AG09309 (cell line): ENCODE data around the gene MAP1S.

Experiments
- DNase-seq: peaks from one replicate; pipeline ENCODE4 v3.0.0-alpha.2; 2010; ENCODE audit warnings: low read depth
- H3K4me3 ChIP-seq: 2 replicates; pipeline ENCODE4 v1.5.1; 2011; ENCODE audit warnings: mild to moderate bottlenecking, low read depth, low read length, moderate library complexity; ENCODE audit not compliant: control insufficient read depth
- TF ChIP-seq, protein P1 (sequence below): IDR thresholded peaks from 2 replicates; pipeline ENCODE4 v1.5.1; 2011; ENCODE audit warnings: mild to moderate bottlenecking, low read depth, low read length, inconsistent platforms; ENCODE audit not compliant: insufficient read depth, control insufficient read depth; ENCODE audit errors: missing control alignments

The MAP1S gene

DNA sequence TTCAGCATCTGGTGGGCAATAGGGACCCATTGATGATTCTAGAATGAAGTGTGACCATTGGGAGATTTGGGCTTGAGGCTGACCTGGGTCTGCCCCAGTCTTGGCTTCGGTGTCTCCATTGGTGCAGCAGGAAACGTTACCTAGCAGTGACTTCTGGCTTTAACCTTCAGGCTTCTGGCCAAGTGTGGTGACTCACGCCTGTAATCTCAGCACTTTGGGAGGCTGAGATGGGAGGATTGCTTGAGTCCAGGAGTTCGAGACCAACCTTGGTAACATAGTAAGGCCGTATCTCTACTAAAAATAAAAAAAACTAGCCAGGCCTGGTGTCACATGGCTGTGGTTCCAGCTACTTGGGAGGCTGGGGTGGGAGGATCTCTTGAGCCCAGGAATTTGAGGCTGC lies 39.2 kb downstream of the MAP1S start:
- DNase-seq, result no peak
- TF ChIP-seq, protein P1, sequence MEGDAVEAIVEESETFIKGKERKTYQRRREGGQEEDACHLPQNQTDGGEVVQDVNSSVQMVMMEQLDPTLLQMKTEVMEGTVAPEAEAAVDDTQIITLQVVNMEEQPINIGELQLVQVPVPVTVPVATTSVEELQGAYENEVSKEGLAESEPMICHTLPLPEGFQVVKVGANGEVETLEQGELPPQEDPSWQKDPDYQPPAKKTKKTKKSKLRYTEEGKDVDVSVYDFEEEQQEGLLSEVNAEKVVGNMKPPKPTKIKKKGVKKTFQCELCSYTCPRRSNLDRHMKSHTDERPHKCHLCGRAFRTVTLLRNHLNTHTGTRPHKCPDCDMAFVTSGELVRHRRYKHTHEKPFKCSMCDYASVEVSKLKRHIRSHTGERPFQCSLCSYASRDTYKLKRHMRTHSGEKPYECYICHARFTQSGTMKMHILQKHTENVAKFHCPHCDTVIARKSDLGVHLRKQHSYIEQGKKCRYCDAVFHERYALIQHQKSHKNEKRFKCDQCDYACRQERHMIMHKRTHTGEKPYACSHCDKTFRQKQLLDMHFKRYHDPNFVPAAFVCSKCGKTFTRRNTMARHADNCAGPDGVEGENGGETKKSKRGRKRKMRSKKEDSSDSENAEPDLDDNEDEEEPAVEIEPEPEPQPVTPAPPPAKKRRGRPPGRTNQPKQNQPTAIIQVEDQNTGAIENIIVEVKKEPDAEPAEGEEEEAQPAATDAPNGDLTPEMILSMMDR, result no peak
- H3K4me3 ChIP-seq, result no peak overlapping the region

DNA sequence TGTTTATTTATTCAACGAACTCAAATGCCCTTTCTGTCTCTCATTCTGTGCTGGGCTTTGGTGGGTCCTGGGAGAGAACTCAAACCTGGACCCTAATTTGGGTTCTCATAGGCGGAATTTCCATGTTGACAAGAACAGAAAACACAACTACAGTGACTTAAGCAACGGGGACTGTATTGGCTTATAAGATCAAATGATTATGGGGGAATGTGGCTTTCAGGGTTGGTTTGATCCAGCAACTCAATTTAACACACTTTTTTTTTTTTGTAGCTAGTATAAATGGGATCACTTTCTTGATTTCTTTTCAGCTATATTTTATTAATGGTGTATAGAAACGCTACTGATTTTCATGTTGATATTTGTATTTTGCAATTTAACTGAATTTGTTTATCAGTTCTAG lies 41.9 kb downstream of the MAP1S start:
- TF ChIP-seq, protein P1, result no peak
- DNase-seq, result no peak
- H3K4me3 ChIP-seq, result no peak overlapping the region

DNA sequence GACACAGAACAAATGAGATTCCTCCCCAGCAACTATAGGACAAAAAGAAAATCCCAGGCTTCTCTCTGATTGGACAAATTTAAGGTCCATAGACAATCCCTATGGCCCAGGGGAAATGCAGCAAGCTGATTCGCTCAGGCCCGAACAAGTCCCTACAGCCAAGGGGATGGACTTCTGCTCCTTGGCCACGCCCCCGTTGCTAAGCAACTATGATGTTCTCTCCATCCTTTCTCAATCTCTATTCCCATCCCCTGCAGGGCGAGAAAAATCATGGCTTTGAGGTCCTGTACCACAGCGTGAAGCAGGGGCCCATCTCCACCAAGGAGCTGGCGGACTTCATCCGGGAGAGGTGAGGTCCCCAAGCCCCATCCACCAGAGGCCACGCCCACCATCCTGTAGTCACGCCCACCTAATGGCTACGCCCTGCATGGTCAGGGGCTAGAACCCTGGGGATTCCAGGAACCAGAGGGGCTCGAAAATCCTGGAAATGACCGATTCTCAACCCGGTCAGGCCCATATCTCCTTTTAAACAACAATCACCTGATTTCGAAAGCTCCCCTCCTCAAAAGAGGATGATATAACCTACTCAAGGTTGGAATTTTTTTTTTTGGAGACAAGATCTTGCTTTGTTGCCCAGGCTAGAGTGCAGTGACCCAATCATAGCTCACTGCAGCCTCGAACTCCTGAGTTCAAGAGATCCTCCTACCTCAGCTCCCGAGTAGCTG lies 43.4 kb downstream of the MAP1S start:
- no peak for DNase-seq
- H3K4me3 ChIP-seq, result no peak overlapping the region
- TF ChIP-seq, protein P1, result no peak

DNA sequence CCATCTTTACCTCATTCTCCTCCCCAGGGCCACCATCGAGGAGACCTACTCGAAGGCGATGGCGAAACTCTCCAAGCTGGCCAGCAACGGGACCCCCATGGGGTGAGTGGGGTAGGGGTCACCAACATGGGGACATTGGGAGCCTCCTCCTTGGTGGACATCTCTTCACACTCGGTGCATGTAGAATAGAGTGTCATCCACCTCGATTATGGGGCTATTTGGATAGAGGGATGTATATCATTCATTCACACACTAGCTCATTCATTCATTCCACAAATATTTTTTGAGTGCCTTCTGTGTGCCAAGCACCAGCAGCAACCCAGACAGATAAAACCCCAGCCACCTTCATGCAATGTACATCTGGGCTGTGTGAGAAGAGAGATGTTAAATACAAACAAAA lies 45.1 kb downstream of the MAP1S start:
- TF ChIP-seq, protein P1, result no peak
- no peak overlapping the region for H3K4me3 ChIP-seq
- DNase-seq, result no peak

DNA sequence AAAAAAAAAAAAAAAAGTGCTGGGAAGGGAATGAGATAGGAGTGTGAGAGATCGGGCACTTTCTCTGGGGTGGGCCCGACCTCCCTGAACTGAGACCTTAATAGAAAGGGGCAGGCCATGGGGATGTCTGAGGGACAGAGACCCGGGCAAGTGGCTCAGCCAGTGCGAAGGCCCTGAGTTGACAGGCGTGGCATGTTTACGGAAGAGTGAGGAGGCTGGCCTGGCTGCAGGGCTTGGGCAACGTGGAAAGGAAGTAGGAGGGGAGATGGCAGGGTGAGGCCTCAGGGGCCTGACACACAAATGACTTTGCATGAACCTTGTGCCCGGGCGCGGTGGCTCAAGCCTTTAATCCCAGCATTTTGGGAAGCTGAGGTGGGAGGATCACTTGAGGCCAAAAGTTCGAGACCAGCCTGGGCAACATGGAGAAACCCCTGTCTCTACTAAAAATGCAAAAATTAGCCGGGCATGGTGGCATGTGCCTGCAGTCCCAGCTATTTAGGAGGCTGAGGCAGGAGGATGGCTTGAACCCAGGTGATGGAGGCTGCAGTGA lies 45.9 kb downstream of the MAP1S start:
- no peak overlapping the region for H3K4me3 ChIP-seq
- TF ChIP-seq, protein P1, result no peak
- DNase-seq, result no peak

DNA sequence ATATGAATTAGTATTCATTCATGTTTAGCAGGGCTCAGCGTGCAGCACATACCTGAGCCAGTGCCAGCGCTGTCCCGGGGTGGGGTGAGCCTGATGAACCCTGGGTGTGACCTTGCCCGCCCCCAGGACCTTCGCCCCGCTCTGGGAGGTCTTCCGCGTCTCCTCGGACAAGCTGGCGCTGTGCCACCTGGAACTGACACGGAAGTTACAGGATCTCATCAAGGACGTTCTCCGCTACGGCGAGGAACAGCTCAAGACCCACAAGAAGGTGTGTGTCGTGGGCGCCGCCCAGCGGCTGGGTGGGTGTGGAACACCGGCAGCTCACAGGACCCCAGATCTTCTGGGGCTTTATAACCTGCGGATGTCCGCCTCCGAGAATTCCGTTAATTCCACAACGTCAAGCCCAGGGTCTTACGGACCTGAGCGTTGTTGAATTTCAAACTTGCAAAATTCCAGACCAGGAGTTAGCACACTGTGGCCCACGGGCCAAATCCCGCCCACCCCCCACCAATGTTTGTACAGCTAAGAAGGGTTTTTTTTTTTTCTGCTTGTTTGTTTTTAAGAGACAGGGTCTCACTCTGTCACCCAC lies 47.4 kb downstream of the MAP1S start:
- TF ChIP-seq, protein P1, result peak; percentile 91
- DNase-seq, result no peak
- H3K4me3 ChIP-seq, result peak overlapping the region; percentile 28

DNA sequence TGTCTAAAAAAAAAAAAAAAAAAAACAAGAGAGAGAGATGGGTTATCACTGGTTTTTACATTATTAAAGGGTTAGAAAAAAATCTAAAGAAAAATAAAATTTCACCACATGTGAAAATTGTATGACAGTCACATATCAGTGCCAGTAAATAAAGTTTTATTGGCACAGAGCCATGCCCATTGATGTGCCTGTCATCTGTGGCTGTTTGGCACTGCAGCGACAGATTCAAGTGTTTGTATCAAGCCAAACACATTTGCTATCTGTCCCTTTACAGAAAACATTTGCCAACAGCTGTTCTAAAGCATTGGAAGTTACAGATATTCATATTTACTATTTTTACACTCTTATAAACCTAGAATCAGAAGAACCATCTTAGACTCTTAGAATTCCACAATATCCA lies 48.3 kb downstream of the MAP1S start:
- TF ChIP-seq, protein P1, result no peak
- H3K4me3 ChIP-seq, result no peak overlapping the region
- no peak for DNase-seq
